Testis (tissue), 3 donors: ENCODE results near the gene PRRT2. TPM values are rescaled to one million over a fixed set of nuclear protein-coding genes. Genes with fewer than 3 reads are reported as not detected.

Experiments
- DNase-seq: peaks from one replicate; pipeline ENCODE4 v3.0.0-alpha.2; 2019
- H3K27ac ChIP-seq, 2 donors: fragments of 200-600 bp; sonication (generic); one replicate each; pipeline ENCODE4 v1.5.1; 2019
- H3K27me3 ChIP-seq: fragments of 200-600 bp; sonication (generic); one replicate; pipeline ENCODE4 v1.5.1; 2019
- H3K36me3 ChIP-seq: fragments of 200-600 bp; sonication (generic); one replicate; pipeline ENCODE4 v1.5.1; 2017; ENCODE audit warnings: low read depth; ENCODE audit errors: missing control alignments
- H3K4me1 ChIP-seq: fragments of 200-600 bp; sonication (generic); one replicate; pipeline ENCODE4 v1.5.1; 2019
- H3K4me3 ChIP-seq, 2 donors: fragments of 200-600 bp; sonication (generic); one replicate each; pipeline ENCODE4 v1.5.1; 2017 to 2019
- H3K9me3 ChIP-seq: fragments of 200-600 bp; sonication (generic); one replicate; pipeline ENCODE4 v1.5.1; 2017
- POLR2A ChIP-seq: fragments of 450-650 bp; IDR thresholded peaks from one replicate; pipeline ENCODE4 v1.6.1; 2017; ENCODE audit warnings: antibody characterized with exemption, mild to moderate bottlenecking, moderate library complexity
- WGBS, 2 donors: methylation state at CpG; one replicate each; pipeline ENCODE4 v1.1.5; 2018; 5-methylcytosine and 5-hydroxymethylcytosine counted together
- intact Hi-C: fragments of 100-400 bp; cut with DNase I; formaldehyde crosslinking; loops from one replicate; pipeline ENCODE4 v1.15.1; 2023; ENCODE audit warnings: low total_unique reads
- polyA plus RNA-seq: library from polyadenylated mRNA; stranded (reverse); fragments of 350-450 nt; fragmentation: Illumina TruSeq; extraction: RNeasy Lipid Tissue Mini Kit (QIAGEN cat#74804); gene quantifications from one replicate; pipeline ENCODE4 v1.2.3, GENCODE V29; 2014; ENCODE audit warnings: low read depth, low replicate concordance; ENCODE audit not compliant: insufficient read depth
- total RNA-seq, 2 donors: library from RNA; depleted of rRNA; stranded (reverse); fragments of >200 nt; gene quantifications; one replicate each; pipeline ENCODE4 v1.2.3, GENCODE V29; 2016
- TF ChIP-seq, protein P1 (sequence below), 3 experiments: fragments of 450-650 bp in 2 of 3; fragments of 200-600 bp in 1 of 3; sonication (generic) in 1 of 3; IDR thresholded peaks; one replicate each; pipeline ENCODE4 v1.5.1; 2016 to 2019; ENCODE audit warnings: antibody characterized with exemption in 3 of 3, mild to moderate bottlenecking in 2 of 3, moderate library complexity in 1 of 3

PRRT2 gene
- total and polyA plus RNA-seq, 3 donors from 2014 or later: 8.0 to 18.0 (median 13.3) TPM

- intact Hi-C loops: no loop called here
- H3K9me3 ChIP-seq: no peaks in the 10 kb centered on the region
- DNase-seq: no peak
- 60 to 95% methylated on average over 1 to 18 of the region's 19 CpGs for WGBS, 2 donors
- no peaks in the 10 kb centered on the region for H3K36me3 ChIP-seq
- no peak overlapping the region for H3K4me3 ChIP-seq
- TF ChIP-seq, protein P1, sequence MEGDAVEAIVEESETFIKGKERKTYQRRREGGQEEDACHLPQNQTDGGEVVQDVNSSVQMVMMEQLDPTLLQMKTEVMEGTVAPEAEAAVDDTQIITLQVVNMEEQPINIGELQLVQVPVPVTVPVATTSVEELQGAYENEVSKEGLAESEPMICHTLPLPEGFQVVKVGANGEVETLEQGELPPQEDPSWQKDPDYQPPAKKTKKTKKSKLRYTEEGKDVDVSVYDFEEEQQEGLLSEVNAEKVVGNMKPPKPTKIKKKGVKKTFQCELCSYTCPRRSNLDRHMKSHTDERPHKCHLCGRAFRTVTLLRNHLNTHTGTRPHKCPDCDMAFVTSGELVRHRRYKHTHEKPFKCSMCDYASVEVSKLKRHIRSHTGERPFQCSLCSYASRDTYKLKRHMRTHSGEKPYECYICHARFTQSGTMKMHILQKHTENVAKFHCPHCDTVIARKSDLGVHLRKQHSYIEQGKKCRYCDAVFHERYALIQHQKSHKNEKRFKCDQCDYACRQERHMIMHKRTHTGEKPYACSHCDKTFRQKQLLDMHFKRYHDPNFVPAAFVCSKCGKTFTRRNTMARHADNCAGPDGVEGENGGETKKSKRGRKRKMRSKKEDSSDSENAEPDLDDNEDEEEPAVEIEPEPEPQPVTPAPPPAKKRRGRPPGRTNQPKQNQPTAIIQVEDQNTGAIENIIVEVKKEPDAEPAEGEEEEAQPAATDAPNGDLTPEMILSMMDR (IDR thresholded peaks at IDR 0.05): no peak
- no peak for TF ChIP-seq POLR2A
- H3K4me1 ChIP-seq: peaks cover 12% of the 10 kb centered on the region
- no peaks in the 10 kb centered on the region for H3K27me3 ChIP-seq
- H3K27ac ChIP-seq: no peak overlapping the region
These were observed 47.0 kb downstream of the PRRT2 start for GRCh38 chr16:29858974-29859373.

- Histone ChIP-seq H3K27ac (no peak overlapping the region), H3K27me3 (no peaks in the 10 kb centered on the region), H3K9me3 (no peaks in the 10 kb centered on the region), H3K36me3 (no peaks in the 10 kb centered on the region), H3K4me3 (no peak overlapping the region), H3K4me1 (peaks cover 12% of the 10 kb centered on the region)
- 82% methylated on average over 9 of the region's 9 CpGs for WGBS, 2 donors
- TF ChIP-seq POLR2A: no peak
- TF ChIP-seq, protein P1 (IDR thresholded peaks at IDR 0.05): no peak
- no peak for DNase-seq
- intact Hi-C loops: no loop called here
These were observed 48.2 kb downstream of the PRRT2 start for GRCh38 chr16:29860218-29860617.

GRCh38 chr16:29862383-29862883 lies 50.4 kb downstream of the PRRT2 start:
- Histone ChIP-seq H3K36me3 (no peaks in the 10 kb centered on the region), H3K4me3 (peak overlapping the region; percentile 87 to 97), H3K9me3 (no peaks in the 10 kb centered on the region), H3K27me3 (no peaks in the 10 kb centered on the region), H3K27ac (peak overlapping the region; percentile 91 to 98), H3K4me1 (peaks cover 12% of the 10 kb centered on the region)
- TF ChIP-seq, protein P1 (IDR thresholded peaks at IDR 0.05): peak in 1 of 3 experiments; percentile 27
- TF ChIP-seq POLR2A: no peak
- 1% methylated on average over 23 to 27 of the region's 27 CpGs for WGBS, 2 donors
- intact Hi-C loops: no loop called here
- peak; percentile 76 for DNase-seq

DNA sequence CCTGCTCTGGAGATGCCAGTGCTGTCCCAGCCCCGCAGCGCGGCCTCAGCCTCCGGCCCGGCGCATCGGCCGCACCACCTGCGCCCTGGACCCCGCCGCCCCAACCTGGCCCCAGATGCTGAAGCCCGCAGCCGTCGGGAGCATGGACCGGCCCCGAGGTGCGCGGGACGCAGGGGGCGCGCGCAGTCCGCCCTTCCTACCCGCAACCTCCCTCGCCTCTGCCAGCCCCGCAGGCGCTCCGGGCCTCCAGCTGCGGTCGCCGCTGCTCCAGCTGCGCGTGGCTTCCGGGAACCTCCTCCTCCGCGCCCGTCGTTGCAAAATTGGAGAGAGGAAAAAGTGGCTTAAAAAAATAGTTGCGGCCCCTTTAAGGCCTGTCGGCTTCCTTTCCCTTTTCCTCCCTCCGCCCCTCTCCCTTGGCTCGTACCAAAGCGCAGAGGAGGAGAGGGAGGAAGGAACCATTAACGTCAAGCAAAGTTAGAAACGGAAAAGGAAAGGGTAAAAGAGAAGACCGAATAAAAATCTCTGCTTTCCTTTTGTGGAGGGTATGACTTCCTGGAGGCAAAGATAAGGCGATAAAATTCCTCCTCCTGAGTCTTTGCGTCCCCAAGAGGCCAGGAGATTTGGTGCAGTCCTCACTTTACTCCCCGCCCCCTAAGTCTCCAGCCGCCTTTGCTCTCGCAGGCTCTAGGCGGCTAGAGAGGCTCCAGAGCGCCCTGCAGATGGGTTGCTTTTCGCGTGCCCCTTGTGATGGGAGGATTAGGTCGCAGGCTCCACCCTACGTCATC lies 51.1 kb downstream of the PRRT2 start, which contains the start of gene CDIPT:
Gene CDIPT (minus strand): TSS at position 343 of the 785 bp plus-strand sequence. CDS start 369 bp downstream, outside the sequence.
- intact Hi-C loops: no loop called here
- no peaks in the 10 kb centered on the region for H3K36me3 ChIP-seq
- H3K27me3 ChIP-seq: no peaks in the 10 kb centered on the region
- H3K9me3 ChIP-seq: no peaks in the 10 kb centered on the region
- peak within 1 kb of the TSS; percentile 91 to 98 for H3K27ac ChIP-seq
- peaks cover 12% of the 10 kb centered on the region for H3K4me1 ChIP-seq
- TF ChIP-seq, protein P1 (IDR thresholded peaks at IDR 0.05): peak; percentile 42 to 84 (median 81)
- TF ChIP-seq POLR2A: no peak
- WGBS, 2 donors: 0 to 1% methylated on average over 27 to 56 of the region's 57 CpGs
- H3K4me3 ChIP-seq: peak within 1 kb of the TSS; percentile 87 to 97
- DNase-seq: peak; percentile 97
